Osteoblast (primary cell): ENCODE results near the gene KIF26B. TPM values are rescaled to one million over a fixed set of nuclear protein-coding genes. Genes with fewer than 3 reads are reported as not detected.

Source experiments
- DNase-seq: peaks from one replicate; pipeline ENCODE4 v3.0.0; 2011; ENCODE audit warnings: low spot score, mixed read lengths; ENCODE audit not compliant: insufficient read length; ENCODE audit errors: missing footprints
- H2AFZ ChIP-seq: 2 replicates; pipeline ENCODE4 v1.6.0; 2011; ENCODE audit warnings: mild to moderate bottlenecking, low read length
- H3K27ac ChIP-seq: 2 replicates; pipeline ENCODE4 v1.5.1; 2011; ENCODE audit warnings: mild to moderate bottlenecking, low read depth, low read length, moderate library complexity
- H3K27me3 ChIP-seq: 2 replicates; pipeline ENCODE4 v1.6.0; 2012; ENCODE audit warnings: mild to moderate bottlenecking, control low read depth, inconsistent platforms, low read length, moderate library complexity; ENCODE audit not compliant: insufficient read depth
- H3K36me3 ChIP-seq: 2 replicates; pipeline ENCODE4 v1.5.1; 2011; ENCODE audit warnings: mild to moderate bottlenecking, low read length, control low read depth, moderate library complexity; ENCODE audit not compliant: insufficient read depth
- H3K4me1 ChIP-seq: 2 replicates; pipeline ENCODE4 v1.5.1; 2011; ENCODE audit warnings: mild to moderate bottlenecking, low read length, control low read depth, moderate library complexity; ENCODE audit not compliant: insufficient read depth
- H3K4me2 ChIP-seq: 2 replicates; pipeline ENCODE4 v1.6.0; 2011; ENCODE audit warnings: mild to moderate bottlenecking, low read length; ENCODE audit not compliant: insufficient read depth
- H3K4me3 ChIP-seq: fragments of 200-600 bp; sonication (generic); 3 replicates; pipeline ENCODE4 v1.5.1; 2012; ENCODE audit warnings: mild to moderate bottlenecking, low read length, inconsistent platforms; ENCODE audit not compliant: insufficient read depth
- H3K79me2 ChIP-seq: 2 replicates; pipeline ENCODE4 v1.6.0; 2012; ENCODE audit warnings: mild to moderate bottlenecking, low read length, control low read depth, inconsistent platforms; ENCODE audit not compliant: insufficient read depth
- H3K9me3 ChIP-seq: 2 replicates; pipeline ENCODE4 v1.5.1; 2011; ENCODE audit warnings: low read depth, low read length, control low read depth
- H4K20me1 ChIP-seq: 2 replicates; pipeline ENCODE4 v1.6.0; 2012; ENCODE audit warnings: mild to moderate bottlenecking, low read length, control low read depth; ENCODE audit not compliant: insufficient read depth
- CTCF ChIP-seq: IDR thresholded peaks from 2 replicates; pipeline ENCODE4 v1.5.1; 2011; ENCODE audit warnings: mild to moderate bottlenecking, low read depth, low read length, moderate library complexity; ENCODE audit errors: extremely low read depth
- total RNA-seq: library from RNA; depleted of rRNA; stranded (reverse); fragments of >200 nt; gene quantifications from 2 replicates; pipeline ENCODE4 v1.2.3, GENCODE V29; 2012

Gene KIF26B
- total RNA-seq, 1 donor, result 22.1 TPM

GRCh38 chr1:245153081-245153551 lies 1.7 kb upstream of the KIF26B start:
- peak; percentile 96 for DNase-seq
- peak; percentile 77 for TF ChIP-seq CTCF
- H3K4me1 ChIP-seq, result peaks cover 31% of the 10 kb centered on the region
- peak overlapping the region; percentile 98 for H3K4me2 ChIP-seq
- H3K36me3 ChIP-seq, result no peaks in the 10 kb centered on the region
- H3K4me3 ChIP-seq, result peak overlapping the region; percentile 79
- H3K79me2 ChIP-seq, result no peaks in the 10 kb centered on the region
- no peak overlapping the region for H3K27ac ChIP-seq
- no peaks in the 10 kb centered on the region for H4K20me1 ChIP-seq
- peaks cover 38% of the 10 kb centered on the region for H3K27me3 ChIP-seq
- no peaks in the 10 kb centered on the region for H3K9me3 ChIP-seq
- H2AFZ ChIP-seq, result peak overlapping the region; percentile 85

GRCh38 chr1:245153552-245154428 lies 995 bp upstream of the KIF26B start:
- H4K20me1 ChIP-seq, result no peaks in the 10 kb centered on the region
- no peak for TF ChIP-seq CTCF
- H3K4me1 ChIP-seq, result peaks cover 31% of the 10 kb centered on the region
- H3K4me2 ChIP-seq, result peak overlapping the region; percentile 98
- H3K9me3 ChIP-seq, result no peaks in the 10 kb centered on the region
- no peaks in the 10 kb centered on the region for H3K79me2 ChIP-seq
- H3K27ac ChIP-seq, result no peak overlapping the region
- H3K36me3 ChIP-seq, result no peaks in the 10 kb centered on the region
- H3K4me3 ChIP-seq, result peak overlapping the region; percentile 79
- H3K27me3 ChIP-seq, result peaks cover 33% of the 10 kb centered on the region
- DNase-seq, result peak; percentile 88
- H2AFZ ChIP-seq, result peak overlapping the region; percentile 85

DNA sequence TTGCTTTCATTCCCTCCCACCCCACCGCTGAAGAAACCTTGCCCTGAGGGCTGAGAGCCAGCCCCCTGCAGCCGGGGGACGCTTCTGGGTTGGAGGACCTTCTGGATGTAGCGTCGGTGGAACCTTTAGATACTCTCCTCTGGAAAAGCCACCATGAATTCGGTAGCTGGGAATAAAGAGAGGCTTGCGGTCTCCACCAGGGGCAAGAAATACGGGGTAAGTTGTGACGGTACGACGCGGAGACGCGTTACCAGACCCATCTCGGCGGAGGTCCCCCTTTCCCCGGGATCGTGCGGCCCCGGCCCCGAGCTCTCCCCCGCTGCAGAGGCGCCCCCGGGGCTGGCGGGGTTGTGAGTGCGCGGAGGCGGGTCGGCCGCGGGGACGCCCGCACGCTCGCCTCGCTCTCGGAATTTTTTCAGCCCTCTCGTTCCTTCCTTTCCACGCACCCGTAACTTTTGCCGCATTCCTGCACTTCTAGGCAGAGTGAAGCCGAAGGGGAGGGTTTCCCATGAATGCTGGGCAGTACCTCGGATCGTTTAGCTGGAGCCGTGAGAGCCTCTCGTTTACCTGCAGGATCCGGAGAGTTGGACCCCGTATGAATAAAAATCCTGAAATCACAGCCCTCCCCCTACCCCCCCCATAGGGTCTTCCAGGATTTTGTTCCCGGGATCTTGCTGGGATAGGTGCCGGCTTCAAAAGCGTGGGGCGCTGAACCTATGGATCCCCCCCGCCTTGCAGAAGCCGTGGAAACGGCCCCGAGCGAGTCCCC lies 671 bp downstream of the KIF26B start:
- Histone ChIP-seq H3K4me1 (peaks cover 31% of the 10 kb centered on the region), H3K4me2 (peak overlapping the region; percentile 98), H3K36me3 (no peaks in the 10 kb centered on the region), H3K27ac (peak overlapping the region; percentile 19), H3K27me3 (peaks cover 37% of the 10 kb centered on the region), H3K4me3 (peak overlapping the region; percentile 79), H3K9me3 (peaks cover 3% of the 10 kb centered on the region), H3K79me2 (no peaks in the 10 kb centered on the region), H4K20me1 (no peaks in the 10 kb centered on the region), H2AFZ (peak overlapping the region; percentile 82)
- DNase-seq, result peak; percentile 91
- TF ChIP-seq CTCF, result no peak
